Stimulated activated CD4-positive, alpha-beta T cell treated with anti-CD3 and anti-CD28 coated beads, Interleukin-1b, Interleukin-23, amount 100 ng/mL, for 4 hours (primary cell): ENCODE data around the gene CNTLN.
"Not testable (repeated sequence)": the region's sequence is repeated elsewhere in the genome, so short reads cannot be mapped to it uniquely, and the experiment has no call there.

Source experiments
- DNase-seq, 2 donors: peaks; one replicate each; pipeline ENCODE4 v3.0.0-alpha.2; 2020; ENCODE audit warnings: low read depth in 2 of 2

Gene CNTLN

DNA sequence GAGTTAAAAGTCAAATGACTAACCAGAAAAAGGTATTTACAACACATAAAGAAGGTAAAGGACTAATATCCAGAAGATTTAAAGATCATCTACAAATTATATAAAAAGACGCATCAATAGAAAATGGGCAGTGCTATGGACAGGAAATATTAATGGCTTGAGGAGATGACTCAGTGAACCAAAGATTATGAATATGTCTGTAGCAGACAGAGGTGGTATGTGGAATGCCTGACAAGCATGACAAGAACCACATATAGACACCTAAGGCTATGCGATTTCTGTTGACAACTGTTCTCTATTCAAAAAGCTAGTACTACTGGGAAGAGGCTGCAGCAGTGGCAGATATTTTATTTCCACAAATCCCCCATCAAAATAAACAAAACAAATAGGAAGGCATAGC lies 267.0 kb downstream of the CNTLN start:
- DNase-seq = no peak

DNA sequence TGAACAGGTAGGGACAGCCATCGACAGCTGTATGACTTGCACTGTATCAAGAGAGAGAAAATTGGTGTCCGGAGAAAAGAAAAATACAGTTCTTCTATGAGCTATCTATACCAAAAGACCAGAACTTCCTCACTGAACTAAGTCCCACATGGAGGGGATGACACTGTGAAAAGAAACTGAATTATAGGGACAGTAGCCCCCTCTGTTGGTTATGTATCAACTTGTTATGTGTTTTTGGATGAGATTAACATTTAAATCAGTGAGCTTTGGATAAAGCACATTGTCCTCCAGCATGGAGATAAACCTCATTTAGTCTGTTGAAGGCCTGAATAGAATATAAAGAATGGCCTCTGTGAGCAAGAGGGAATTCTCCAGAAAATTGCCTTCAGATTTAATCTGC lies 267.5 kb downstream of the CNTLN start:
- DNase-seq = no peak

DNA sequence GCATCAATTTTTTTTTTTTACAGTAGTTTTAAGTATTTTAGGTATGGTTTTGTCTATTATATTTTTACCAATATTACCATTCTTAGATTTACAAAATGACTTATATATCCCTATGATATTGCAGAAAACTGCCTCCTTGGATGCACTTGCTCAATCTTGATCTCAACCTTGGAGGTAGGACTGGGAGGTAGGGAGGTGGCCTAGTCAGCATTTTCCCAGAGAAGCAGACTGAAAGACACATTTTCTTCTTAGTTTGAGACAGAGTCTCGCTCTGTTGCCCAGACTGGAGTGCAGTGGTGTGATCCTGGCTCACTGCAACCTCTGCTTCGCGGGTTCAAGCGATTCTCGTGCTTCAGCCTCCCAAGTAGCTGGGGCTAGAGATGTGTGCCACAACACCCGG lies 268.7 kb downstream of the CNTLN start:
- DNase-seq = no peak

- DNase-seq = no peak
Measured at GRCh38 chr9:17414986-17415385, 280.1 kb downstream of the CNTLN start.

- no peak for DNase-seq
Measured at GRCh38 chr9:17422994-17423680, 288.3 kb downstream of the CNTLN start.

DNA sequence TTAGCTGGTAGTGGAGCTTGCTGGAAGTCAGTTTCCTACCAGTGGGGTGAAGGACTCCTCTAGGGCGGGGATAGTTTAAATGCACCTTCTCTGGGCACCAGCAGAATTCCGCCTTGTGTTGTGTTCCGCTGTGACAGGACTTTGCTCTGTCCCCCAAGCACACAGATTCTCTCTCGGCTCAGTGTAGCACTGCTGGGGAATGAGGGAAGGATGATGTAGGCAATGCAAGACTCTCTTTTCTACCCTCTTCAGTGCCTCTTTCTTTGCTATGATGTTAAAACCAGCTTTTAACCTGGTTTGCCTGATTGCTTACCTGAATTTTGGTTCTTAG lies 288.8 kb downstream of the CNTLN start:
- no peak for DNase-seq

DNA sequence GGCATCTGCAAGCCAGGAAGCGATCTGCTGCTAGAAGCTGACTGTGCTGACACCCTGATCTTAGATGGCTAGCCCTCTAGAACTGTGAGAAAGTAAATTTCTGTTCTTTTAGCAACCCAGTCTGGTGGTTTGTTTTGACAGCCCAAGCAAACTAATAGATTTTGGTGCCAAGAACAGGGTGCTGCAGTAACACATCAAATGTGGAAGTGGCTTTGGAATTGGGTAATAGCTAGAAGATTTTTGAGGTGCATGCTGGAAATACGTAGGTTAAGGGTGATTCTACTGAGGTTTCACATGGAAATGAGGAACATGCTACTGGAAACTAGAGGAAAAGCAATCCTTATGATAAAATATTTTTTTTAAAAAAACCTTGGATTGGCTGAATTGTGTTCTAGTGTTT lies 290.5 kb downstream of the CNTLN start:
- DNase-seq = no peak

DNA sequence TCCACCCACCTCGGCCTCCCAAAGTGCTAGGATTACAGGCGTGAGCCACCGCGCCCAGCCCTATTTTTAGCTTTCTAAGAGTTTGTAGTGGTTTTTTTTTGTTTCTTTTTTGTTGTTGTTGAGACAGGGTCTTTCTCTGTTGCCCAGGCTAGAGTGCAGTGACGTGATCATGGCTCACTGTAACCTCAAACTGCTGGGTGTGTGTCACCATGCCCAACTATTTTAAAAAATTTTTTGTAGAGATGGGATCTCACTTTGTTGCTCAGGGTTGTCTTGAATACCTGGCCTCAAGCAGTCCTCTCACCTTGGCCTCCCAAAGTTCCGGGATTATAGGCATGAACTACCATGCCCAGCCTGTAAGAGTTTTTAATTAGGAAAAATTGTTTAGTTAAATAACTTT lies 298.7 kb downstream of the CNTLN start:
- no peak for DNase-seq

GRCh38 chr9:17436854-17437253 lies 302.0 kb downstream of the CNTLN start:
- DNase-seq = no peak

GRCh38 chr9:17437813-17438212 lies 303.0 kb downstream of the CNTLN start:
- DNase-seq = no peak

DNA sequence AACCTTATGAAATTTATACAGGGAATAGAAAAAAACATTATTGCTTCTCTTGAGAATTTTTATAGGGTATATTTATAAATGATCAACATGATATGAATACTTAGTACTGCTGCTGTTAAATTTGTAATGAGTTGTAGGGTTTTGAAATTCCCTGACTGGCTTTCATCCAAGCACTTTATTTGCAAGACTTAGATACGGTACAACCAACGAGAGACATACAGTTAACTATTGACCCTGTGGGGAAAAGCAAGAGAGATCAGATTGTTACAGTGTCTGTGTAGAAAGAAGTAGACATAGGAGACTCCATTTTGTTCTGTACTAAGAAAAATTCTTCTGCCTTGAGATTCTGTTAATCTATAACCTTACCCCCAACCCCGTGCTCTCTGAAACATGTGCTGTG lies 310.3 kb downstream of the CNTLN start:
- not testable (repeated sequence) for DNase-seq

- DNase-seq = no peak
Measured at GRCh38 chr9:17453751-17454150, 318.9 kb downstream of the CNTLN start.

DNA sequence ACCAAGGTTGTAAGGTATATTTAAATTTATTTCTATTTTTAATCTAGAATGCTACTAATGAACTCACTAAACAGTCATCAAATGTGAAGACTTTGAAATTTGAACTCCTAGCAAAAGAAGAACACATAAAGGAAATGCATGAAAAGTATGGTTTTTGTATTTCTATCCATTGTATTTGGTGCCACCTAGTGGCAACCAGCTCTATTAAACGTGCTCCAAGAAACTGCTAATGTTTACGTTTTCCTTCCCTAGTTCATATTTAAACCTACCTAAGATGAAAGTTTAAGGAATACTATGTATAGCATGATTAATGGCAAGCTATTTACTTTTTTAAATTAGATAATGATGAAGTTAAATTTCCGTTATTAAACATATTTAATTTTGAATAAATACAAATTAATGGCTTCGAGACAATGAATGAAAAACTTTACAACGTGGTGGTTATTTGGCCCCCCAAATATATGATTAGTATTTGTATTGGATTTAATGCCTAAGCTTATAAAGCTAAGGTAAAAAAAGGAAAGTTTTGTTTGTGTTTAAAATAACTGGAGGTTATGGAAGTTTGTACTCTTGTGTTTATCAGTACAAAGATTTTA lies 328.1 kb downstream of the CNTLN start:
- DNase-seq = no peak

GRCh38 chr9:17470036-17470813 lies 335.4 kb downstream of the CNTLN start:
- no peak for DNase-seq

- no peak for DNase-seq
Measured at GRCh38 chr9:17472126-17472525, 337.3 kb downstream of the CNTLN start.

DNA sequence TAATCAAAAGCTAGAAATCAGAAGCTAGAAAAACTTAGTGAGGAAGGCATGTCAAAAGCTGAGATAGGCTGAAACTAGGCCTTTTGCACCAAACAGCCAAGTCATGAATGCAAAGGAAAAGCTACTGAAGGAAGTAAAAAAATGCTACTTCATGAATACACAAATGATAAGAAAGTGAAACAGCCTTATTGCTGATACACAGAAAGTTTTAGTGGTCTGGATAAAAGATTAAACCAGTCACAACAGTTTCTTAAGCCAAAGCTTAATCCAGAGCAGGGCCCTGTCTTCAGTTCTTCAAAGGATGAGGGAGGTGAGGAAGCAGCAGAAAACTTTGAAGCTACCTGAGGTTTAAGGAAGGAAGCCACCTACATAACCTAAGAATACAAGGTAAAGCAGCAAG lies 341.6 kb downstream of the CNTLN start:
- DNase-seq = no peak

DNA sequence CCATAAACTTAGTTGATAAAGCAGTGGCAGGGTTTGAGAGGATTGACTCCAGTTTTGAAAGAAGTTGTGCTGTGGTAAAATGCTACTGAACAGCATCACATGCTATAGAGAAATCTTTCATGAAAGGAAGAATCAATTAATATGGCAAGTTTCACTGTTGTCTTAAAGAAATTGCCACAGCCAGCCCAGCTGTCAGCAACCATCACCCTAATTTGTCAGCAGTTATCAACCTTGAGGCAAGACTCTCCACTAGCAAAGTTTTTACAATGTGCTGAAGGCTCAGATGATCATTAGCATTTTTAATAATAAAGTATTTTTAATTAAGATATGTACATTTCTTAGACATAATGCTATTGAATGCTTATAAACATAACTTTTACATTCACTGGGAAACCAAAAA lies 343.0 kb downstream of the CNTLN start:
- no peak for DNase-seq

GRCh38 chr9:17480966-17481365 lies 346.1 kb downstream of the CNTLN start:
- no peak for DNase-seq

GRCh38 chr9:17481565-17481964 lies 346.7 kb downstream of the CNTLN start:
- no peak for DNase-seq

DNA sequence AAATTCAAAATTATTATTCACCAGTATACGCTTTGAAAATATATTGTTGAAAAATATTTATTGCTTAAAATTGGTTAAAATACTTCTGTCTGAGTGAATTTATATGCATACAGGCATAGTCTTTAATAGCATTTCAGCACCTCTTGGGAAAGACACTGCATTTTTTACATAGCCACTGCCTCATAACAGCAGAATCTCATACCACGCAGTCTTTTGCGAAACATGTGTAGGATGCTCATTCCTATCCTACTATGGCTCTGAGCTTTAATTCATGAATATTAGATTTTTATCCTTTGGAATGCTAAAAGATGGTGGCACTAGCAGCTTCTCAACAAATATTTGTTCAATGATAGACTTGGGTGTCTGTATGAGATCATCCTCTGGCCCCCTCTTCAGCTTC lies 350.1 kb downstream of the CNTLN start:
- DNase-seq = no peak

DNA sequence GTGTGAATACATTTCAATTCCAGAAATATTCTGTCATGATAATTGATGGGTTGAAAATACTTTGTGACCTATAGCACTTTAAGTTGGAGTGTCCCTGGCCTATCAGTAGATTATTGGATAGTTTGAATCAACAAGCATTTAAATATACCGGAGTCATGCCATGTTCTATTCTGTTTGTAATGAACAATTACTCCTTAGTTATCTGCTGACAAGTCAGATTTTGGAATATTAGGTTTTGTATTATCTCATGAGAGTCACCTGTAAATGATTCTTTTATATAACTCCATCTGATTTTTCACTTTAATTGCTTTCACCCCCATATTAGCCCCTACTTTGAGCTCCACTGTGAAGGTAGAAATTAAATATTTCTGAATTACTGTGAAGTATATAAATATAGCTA lies 351.6 kb downstream of the CNTLN start:
- DNase-seq = no peak

GRCh38 chr9:17487467-17487866 lies 352.6 kb downstream of the CNTLN start:
- no peak for DNase-seq

DNA sequence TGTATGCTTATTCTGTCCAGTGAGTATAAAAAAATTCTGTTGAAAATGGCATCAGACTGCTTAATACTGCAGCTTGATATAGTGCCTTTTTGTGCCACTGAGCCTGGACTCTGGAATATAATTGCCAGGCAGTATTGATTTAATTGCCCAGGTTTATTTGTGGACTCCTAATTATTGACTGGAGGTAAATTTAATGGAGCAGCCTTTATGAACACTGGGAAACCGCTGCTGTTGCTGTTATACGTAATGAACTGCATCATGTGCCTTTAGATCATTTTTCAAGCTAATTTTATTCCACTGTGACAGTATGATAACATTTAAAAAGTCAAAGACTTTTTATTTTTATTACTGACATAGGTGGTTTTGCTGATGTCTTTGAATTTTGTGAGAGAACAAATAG lies 353.8 kb downstream of the CNTLN start:
- no peak for DNase-seq
